Coronary artery (tissue), 2 donors: ENCODE measurements around the gene MAP9.
"Not testable (repeated sequence)": the region's sequence is repeated elsewhere in the genome, so short reads cannot be mapped to it uniquely, and the experiment has no call there.

Experiments used
- DNase-seq: peaks from one replicate; pipeline ENCODE4 v3.0.0-alpha.2; 2017; ENCODE audit warnings: low spot score
- H3K27ac ChIP-seq, 2 donors: fragments of 200-600 bp; sonication (generic); one replicate each; pipeline ENCODE4 v1.5.1; 2016 to 2019
- H3K4me3 ChIP-seq: fragments of 200-600 bp; sonication (generic); 2 replicates; pipeline ENCODE4 v1.5.1; 2016; ENCODE audit warnings: mild to moderate bottlenecking, moderate library complexity
- TF ChIP-seq, protein P1 (sequence below): fragments of 200-600 bp; sonication (generic); IDR thresholded peaks from one replicate; pipeline ENCODE4 v1.5.1; 2019; ENCODE audit warnings: antibody characterized with exemption

Gene MAP9

GRCh38 chr4:155322782-155323181, 54.0 kb downstream of the MAP9 start:
- H3K27ac ChIP-seq: no peak overlapping the region
- no peak overlapping the region for H3K4me3 ChIP-seq
- DNase-seq: no peak
- TF ChIP-seq, protein P1, sequence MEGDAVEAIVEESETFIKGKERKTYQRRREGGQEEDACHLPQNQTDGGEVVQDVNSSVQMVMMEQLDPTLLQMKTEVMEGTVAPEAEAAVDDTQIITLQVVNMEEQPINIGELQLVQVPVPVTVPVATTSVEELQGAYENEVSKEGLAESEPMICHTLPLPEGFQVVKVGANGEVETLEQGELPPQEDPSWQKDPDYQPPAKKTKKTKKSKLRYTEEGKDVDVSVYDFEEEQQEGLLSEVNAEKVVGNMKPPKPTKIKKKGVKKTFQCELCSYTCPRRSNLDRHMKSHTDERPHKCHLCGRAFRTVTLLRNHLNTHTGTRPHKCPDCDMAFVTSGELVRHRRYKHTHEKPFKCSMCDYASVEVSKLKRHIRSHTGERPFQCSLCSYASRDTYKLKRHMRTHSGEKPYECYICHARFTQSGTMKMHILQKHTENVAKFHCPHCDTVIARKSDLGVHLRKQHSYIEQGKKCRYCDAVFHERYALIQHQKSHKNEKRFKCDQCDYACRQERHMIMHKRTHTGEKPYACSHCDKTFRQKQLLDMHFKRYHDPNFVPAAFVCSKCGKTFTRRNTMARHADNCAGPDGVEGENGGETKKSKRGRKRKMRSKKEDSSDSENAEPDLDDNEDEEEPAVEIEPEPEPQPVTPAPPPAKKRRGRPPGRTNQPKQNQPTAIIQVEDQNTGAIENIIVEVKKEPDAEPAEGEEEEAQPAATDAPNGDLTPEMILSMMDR: no peak

DNA sequence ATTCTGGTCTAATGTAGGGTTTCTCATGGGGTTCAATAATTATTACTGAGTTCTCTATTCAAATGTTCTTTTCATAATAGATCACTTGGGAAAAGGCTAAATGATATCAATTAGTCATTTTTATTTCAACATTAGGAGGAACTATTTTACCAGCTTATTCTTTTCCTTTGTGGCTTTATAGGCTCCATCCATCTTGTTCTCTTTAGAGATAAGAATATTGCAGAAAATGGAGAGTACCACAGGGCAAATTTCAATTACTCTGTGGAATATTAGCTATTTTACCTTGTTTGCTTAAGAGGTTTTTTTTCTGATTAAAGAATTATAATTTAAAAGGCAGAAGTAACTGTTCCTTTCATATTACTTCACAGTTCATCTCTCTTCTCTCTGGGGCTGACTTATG, 55.8 kb downstream of the MAP9 start:
- TF ChIP-seq, protein P1: no peak
- H3K4me3 ChIP-seq: no peak overlapping the region
- no peak for DNase-seq
- no peak overlapping the region for H3K27ac ChIP-seq

DNA sequence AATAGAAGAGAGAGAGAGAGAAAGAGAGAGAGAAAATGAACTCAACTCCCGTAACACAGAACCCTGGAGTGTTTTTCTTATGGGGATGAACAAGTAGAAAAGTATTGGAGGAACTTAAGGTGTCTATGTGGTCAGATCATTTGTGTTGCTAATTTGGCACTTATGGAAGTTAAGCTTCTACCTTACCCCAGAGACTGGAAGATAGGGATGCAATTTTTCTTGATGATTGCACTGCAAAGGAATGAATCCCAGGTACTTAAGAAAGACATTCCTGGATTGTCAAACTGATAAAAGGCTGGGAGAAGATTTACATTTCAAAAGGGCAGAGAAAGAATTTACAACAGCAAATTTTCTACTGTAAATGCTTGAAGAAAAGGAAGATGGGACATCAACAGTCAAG, 57.2 kb downstream of the MAP9 start:
- Histone ChIP-seq H3K4me3 (no peak overlapping the region), H3K27ac (no peak overlapping the region)
- DNase-seq: no peak
- TF ChIP-seq, protein P1: no peak

DNA sequence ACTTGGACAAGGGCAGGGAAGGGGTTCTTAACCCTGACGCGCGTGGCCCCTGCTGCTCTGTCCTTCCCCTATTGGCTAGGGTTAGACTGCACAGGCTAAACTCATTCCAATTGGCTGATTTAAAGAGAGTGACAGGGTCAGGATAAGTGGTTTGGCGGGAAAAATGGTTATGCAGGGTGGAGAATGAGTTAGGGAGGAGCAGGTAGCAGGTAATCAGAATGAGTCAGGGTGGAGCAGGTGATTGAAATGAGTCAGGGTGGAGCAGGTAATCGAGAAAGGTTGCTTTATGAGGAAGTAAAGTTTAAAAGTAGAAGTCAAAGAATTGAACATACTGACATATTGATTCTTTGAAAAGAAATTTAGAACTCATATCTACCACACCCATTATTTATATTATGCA, 64.7 kb downstream of the MAP9 start:
- DNase-seq, H3K27ac ChIP-seq, H3K4me3 ChIP-seq: not testable (repeated sequence)

DNA sequence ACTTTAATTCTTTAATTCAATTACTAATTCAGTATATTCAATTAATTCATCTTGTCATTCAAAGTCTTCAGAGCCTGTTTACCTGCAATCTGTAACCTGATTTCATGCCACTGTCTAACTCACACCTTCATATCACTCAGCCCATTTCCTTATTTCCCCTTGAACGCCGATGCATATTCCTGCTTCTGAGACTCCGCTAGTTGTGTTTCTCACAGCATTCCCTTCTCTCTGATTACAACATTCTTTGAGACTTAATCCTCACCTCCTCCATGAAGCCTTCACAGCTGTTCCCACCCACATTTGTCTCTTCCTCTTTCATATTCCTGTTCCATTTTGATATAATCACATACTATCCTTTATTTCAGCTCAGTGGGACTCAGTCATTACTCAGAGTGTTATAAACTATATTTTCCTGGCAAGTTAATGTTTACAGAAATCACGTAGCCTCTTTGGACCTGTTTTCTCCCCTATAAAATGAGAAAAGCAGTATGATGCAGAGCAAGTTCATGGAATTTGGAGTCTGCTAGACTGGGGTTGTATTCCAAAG, 69.0 kb downstream of the MAP9 start:
- Histone ChIP-seq H3K27ac (no peak overlapping the region), H3K4me3 (no peak overlapping the region)
- DNase-seq: no peak
- TF ChIP-seq, protein P1: no peak

DNA sequence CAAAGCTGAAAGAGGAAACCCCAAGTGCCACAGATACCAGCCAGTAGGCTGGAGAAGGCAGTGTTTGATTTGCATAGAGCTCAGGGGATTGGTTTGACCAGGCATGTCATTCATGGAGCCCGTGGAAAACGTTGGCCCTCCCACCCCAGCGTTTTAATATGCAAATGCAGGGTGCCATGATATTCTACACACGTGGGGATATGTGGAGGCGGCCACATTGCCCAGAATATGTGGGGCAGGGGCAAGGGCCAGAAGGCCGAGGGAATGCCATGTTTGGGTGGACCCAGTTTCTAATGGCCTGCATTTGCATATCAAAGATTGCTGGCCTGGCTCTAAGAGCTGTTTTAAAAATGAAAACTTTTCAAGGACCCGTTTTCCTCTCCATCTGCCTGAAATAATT, 71.1 kb downstream of the MAP9 start:
- TF ChIP-seq, protein P1: no peak
- Histone ChIP-seq H3K4me3 (no peak overlapping the region), H3K27ac (no peak overlapping the region)
- no peak for DNase-seq

- H3K27ac ChIP-seq: no peak overlapping the region
These were observed 72.4 kb downstream of the MAP9 start for GRCh38 chr4:155304375-155304774.

More at GRCh38 chr4:155304375-155304774, 72.4 kb downstream of the MAP9 start:
- H3K4me3 ChIP-seq: no peak overlapping the region
- DNase-seq: no peak
- TF ChIP-seq, protein P1: no peak
